Measurements from ENCODE around the gene CDK2AP2. TPM values are rescaled to one million over a fixed set of nuclear protein-coding genes. Genes with fewer than 3 reads are reported as not detected.
A peak's percentile ranks its signal among the peaks of the same experiment; 100 is the strongest.

The CDK2AP2 gene
- total and polyA plus RNA-seq, 2 of the 8 experiments (the other 6 are each of a cell fraction or from before 2014, with no cell fraction given): 49.6 to 65.1 TPM

- TF ChIP-seq CHD7 (IDR thresholded peaks at IDR 0.05; ENCODE audit: insufficient replicate concordance, low read length): no peak
- no peak for TF ChIP-seq SP2 (IDR thresholded peaks at IDR 0.05; ENCODE audit: low read length)
- TF ChIP-seq SRF (IDR thresholded peaks at IDR 0.05; ENCODE audit: low read depth, low read length): no peak
- no peak for TF ChIP-seq TCF12 (IDR thresholded peaks at IDR 0.05; ENCODE audit: low read depth, low read length)
- no peak for TF ChIP-seq JUND (IDR thresholded peaks at IDR 0.05; ENCODE audit: low read length)
- no peak for TF ChIP-seq FOSL1 (IDR thresholded peaks at IDR 0.05; ENCODE audit: insufficient read depth, low read depth, low read length)
- TF ChIP-seq, protein P1, sequence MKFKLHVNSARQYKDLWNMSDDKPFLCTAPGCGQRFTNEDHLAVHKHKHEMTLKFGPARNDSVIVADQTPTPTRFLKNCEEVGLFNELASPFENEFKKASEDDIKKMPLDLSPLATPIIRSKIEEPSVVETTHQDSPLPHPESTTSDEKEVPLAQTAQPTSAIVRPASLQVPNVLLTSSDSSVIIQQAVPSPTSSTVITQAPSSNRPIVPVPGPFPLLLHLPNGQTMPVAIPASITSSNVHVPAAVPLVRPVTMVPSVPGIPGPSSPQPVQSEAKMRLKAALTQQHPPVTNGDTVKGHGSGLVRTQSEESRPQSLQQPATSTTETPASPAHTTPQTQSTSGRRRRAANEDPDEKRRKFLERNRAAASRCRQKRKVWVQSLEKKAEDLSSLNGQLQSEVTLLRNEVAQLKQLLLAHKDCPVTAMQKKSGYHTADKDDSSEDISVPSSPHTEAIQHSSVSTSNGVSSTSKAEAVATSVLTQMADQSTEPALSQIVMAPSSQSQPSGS (IDR thresholded peaks at IDR 0.05; ENCODE audit: low read length): no peak
- no peak for TF ChIP-seq TEAD4 (IDR thresholded peaks at IDR 0.05; ENCODE audit: low read depth, low read length)
- 0 out of 2 replicates have a peak, but pooled peaks have one; percentile 28 for TF ChIP-seq TAF1 (IDR thresholded peaks at IDR 0.05; ENCODE audit: low read depth, low read length)
These were observed 2.2 kb downstream of the CDK2AP2 start (continued) for GRCh38 chr11:67505605-67506396.
